K562 (cell line): ENCODE measurements around the gene LHCGR. TPM values are rescaled to one million over a fixed set of nuclear protein-coding genes. Genes with fewer than 3 reads are reported as not detected.

Experiments used
- ATAC-seq: fragments of 200-7000 bp; cut with Tn5 transposase; 3 replicates; pipeline ENCODE4 v1.9.1; 2020; ENCODE audit warnings: moderate library complexity
- BruUV-seq: library from RNA; stranded (reverse); fragments of 400-500 nt; replicated peaks from 2 replicates; lab custom pipeline; 2021; lab: Mats Ljungman, UMichigan
- CTCF ChIA-PET: fragments of 300-600 bp; formaldehyde crosslinking; extraction: SDS; loops from one replicate; lab custom pipeline; 2021; ENCODE audit warnings: low intra/inter-chr PET ratio; lab: Yijun Ruan, JAX
- POLR2A ChIA-PET: fragments of 300-600, 350-650 bp; sonication (Branson Sonifier 250); formaldehyde crosslinking; extraction: SDS; loops from one replicate; lab custom pipeline; 2021; ENCODE audit warnings: antibody characterized with exemption, inconsistent platforms; lab: Yijun Ruan, JAX
- DNase-seq, 4 experiments: peaks; one replicate each; pipeline versions ENCODE4 v3.0.0 to v3.0.0-alpha.2; 2011 to 2018; ENCODE audit warnings: low spot score in 3 of 4, mixed read lengths in 3 of 4; ENCODE audit errors: extremely low read depth in 1 of 4
- FAIRE-seq: peaks from 2 replicates; lab custom pipeline; 2011; peaks lifted over from hg19 to GRCh38; lab: Jason Lieb, UNC
- H2AFZ ChIP-seq: 2 replicates; pipeline ENCODE4 v1.6.0; 2011; ENCODE audit warnings: low read depth, low read length, control low read depth, inconsistent platforms
- H3K27ac ChIP-seq: fragments of 200-600 bp; 3 replicates; pipeline ENCODE4 v1.8.0; 2011; ENCODE audit warnings: low read depth, mild to moderate bottlenecking, control low read depth, inconsistent platforms, low read length, moderate library complexity, mixed read lengths; ENCODE audit errors: extremely low read depth
- H3K27me3 ChIP-seq, 2 experiments: fragments of 300-600 bp in 1 of 2; 2 replicates in 1 of 2; 3 replicates in 1 of 2; pipeline versions ENCODE4 v1.6.0 to v1.8.0; 2011; ENCODE audit warnings: inconsistent platforms in 2 of 2, low read length in 2 of 2, mild to moderate bottlenecking in 1 of 2, mixed read lengths in 1 of 2, moderate library complexity in 1 of 2; ENCODE audit not compliant: control insufficient read depth in 2 of 2, insufficient read depth in 2 of 2
- H3K36me3 ChIP-seq: fragments of 300-600 bp; 3 replicates; pipeline ENCODE4 v1.8.0; 2011; ENCODE audit warnings: mild to moderate bottlenecking, low read length, inconsistent platforms; ENCODE audit not compliant: control insufficient read depth, insufficient read depth
- H3K4me1 ChIP-seq, 2 experiments: fragments of 200-600 bp in 1 of 2; replicated peaks in 1 of 2; 2 replicates in 1 of 2; 3 replicates in 1 of 2; pipeline versions ENCODE4 v1.5.1 to v1.8.0; 2011; ENCODE audit warnings: inconsistent platforms in 2 of 2, low read length in 2 of 2, mild to moderate bottlenecking in 1 of 2, mixed read lengths in 1 of 2, moderate library complexity in 1 of 2; ENCODE audit not compliant: control insufficient read depth in 2 of 2, insufficient read depth in 2 of 2
- H3K4me2 ChIP-seq: 2 replicates; pipeline ENCODE4 v1.6.1; 2011; ENCODE audit warnings: low read length, control low read depth, inconsistent platforms, mixed read lengths; ENCODE audit not compliant: insufficient read depth
- H3K4me3 ChIP-seq: fragments of 200-600 bp; sonication (generic), shearing (Covaris generic); 2 replicates; pipeline ENCODE4 v1.5.1; 2016; ENCODE audit warnings: control low read depth, inconsistent platforms
- H3K79me2 ChIP-seq: fragments of 200-600 bp; 3 replicates; pipeline ENCODE4 v1.8.0; 2011; ENCODE audit warnings: low read length, inconsistent platforms; ENCODE audit not compliant: control insufficient read depth, insufficient read depth
- H3K9ac ChIP-seq, 2 experiments: 2 replicates each; pipeline versions ENCODE4 v1.6.0 to v1.6.1; 2011; ENCODE audit warnings: low read depth in 2 of 2, low read length in 2 of 2, control low read depth in 1 of 2, inconsistent platforms in 1 of 2, mild to moderate bottlenecking in 1 of 2, mixed read lengths in 1 of 2; ENCODE audit not compliant: insufficient read depth in 1 of 2
- H3K9me1 ChIP-seq: one replicate; pipeline ENCODE4 v1.6.0; 2011; ENCODE audit warnings: inconsistent platforms, mild to moderate bottlenecking, low read length, moderate library complexity; ENCODE audit not compliant: control insufficient read depth, insufficient read depth
- H3K9me3 ChIP-seq: replicated peaks from 2 replicates; pipeline ENCODE4 v1.5.1; 2011; ENCODE audit warnings: low read depth, low read length, inconsistent platforms; ENCODE audit not compliant: control insufficient read depth, insufficient read depth
- H4K20me1 ChIP-seq: replicated peaks from 2 replicates; pipeline ENCODE4 v1.6.1; 2011; ENCODE audit warnings: low read length, inconsistent platforms, mixed read lengths; ENCODE audit not compliant: control insufficient read depth, insufficient read depth
- CGGBP1 ChIP-seq: fragments of 250-450 bp; sonication (Bioruptor Pico); IDR thresholded peaks from 2 replicates; pipeline ENCODE4 v1.9.0; 2021; ENCODE audit warnings: mild to moderate bottlenecking
- MEF2D ChIP-seq: conservative IDR thresholded peaks from 2 replicates; pipeline ENCODE4 v1.6.1; 2016; ENCODE audit warnings: low read depth, missing genetic modification characterization, missing compliant biosample characterization
- POLR3A ChIP-seq: IDR thresholded peaks from 2 replicates; pipeline ENCODE4 v1.6.1; 2011; ENCODE audit warnings: borderline replicate concordance, mild to moderate bottlenecking, moderate library complexity; ENCODE audit not compliant: insufficient read length, insufficient read depth; ENCODE audit errors: extremely low read depth
- RHOXF2B ChIP-seq: fragments of 250-450 bp; sonication (Bioruptor Pico); conservative IDR thresholded peaks from 2 replicates; pipeline ENCODE4 v1.5.1; 2021
- SAP30 ChIP-seq: fragments of 200-600 bp; sonication (generic); IDR thresholded peaks from 2 replicates; pipeline ENCODE4 v1.6.1; 2012; ENCODE audit warnings: borderline replicate concordance, low read depth, mild to moderate bottlenecking, moderate library complexity, low read length, control low read depth, inconsistent platforms; ENCODE audit not compliant: insufficient read depth, poor library complexity, severe bottlenecking
- TAF7 ChIP-seq: fragments of 450-650 bp; IDR thresholded peaks from 2 replicates; pipeline ENCODE4 v1.6.1; 2016; ENCODE audit warnings: missing genetic modification characterization, missing compliant biosample characterization
- ZNF280A ChIP-seq: fragments of 450-650 bp; IDR thresholded peaks from 2 replicates; pipeline ENCODE4 v1.6.1; 2018; ENCODE audit warnings: mild to moderate bottlenecking, low read depth; ENCODE audit not compliant: partially characterized antibody
- WGBS: fragments of 100-300 bp; shearing (Covaris generic); methylation state at CpG from one replicate; pipeline ENCODE4 v1.1.6; 2016; ENCODE audit warnings: low coverage, mixed read lengths; ENCODE audit not compliant: insufficient coverage; ENCODE audit errors: missing lambda C conversion rate; 5-methylcytosine and 5-hydroxymethylcytosine counted together
- in situ Hi-C: fragments of 300-500 bp; cut with MboI; formaldehyde crosslinking; loops from 4 replicates; pipeline ENCODE4 v1.15.0; 2018; ENCODE audit warnings: inconsistent platforms, mixed read lengths
- intact Hi-C: fragments of 100-400 bp; cut with micrococcal nuclease; formaldehyde crosslinking; loops from 2 replicates; pipeline ENCODE4 v1.14.2; 2022
- polyA plus RNA-seq, 8 experiments: library from polyadenylated mRNA; depleted of rRNA in 4 of 8; stranded (reverse) in 5 of 8; unstranded in 3 of 8; fragments of >200 nt; fragmentation: Nextera tagmentation in 2 of 8; fragmentation: Illumina TruSeq in 1 of 8; extraction: Ambion mirVana in 2 of 8; extraction: Trizol in 1 of 8; gene quantifications; 2 replicates each; pipeline versions ENCODE4 v1.2.1 to v1.2.3, GENCODE V29; 2011 to 2014; ENCODE audit warnings: inconsistent platforms in 1 of 8, missing spikeins in 1 of 8
- total RNA-seq, 7 experiments: library from RNA; depleted of rRNA in 6 of 7; stranded (reverse); fragments of >200 nt in 6 of 7; fragmentation: Illumina TruSeq in 2 of 7; extraction: Trizol in 2 of 7; gene quantifications; 2 replicates each; pipeline versions ENCODE4 v1.2.1 to v1.2.3, GENCODE V29; 2011 to 2021; ENCODE audit warnings: low replicate concordance in 1 of 7

The LHCGR gene
- total and polyA plus RNA-seq, 9 of the 15 experiments (the other 6 are each of a cell fraction or from before 2014, with no cell fraction given) = not detected

GRCh38 chr2:48738806-48739205 is 16.7 kb downstream of the LHCGR start:
- CTCF ChIA-PET = interaction anchor here (0.6 kb wide), 1 partner anchor 116 kb away, joined by 9 read pairs; no protein-coding TSS in a partner anchor
- no peak overlapping the region for H3K4me3 ChIP-seq

More at GRCh38 chr2:48738806-48739205, 16.7 kb downstream of the LHCGR start:
- Histone ChIP-seq H3K9me3 (no peaks in the 10 kb centered on the region), H3K4me2 (no peak overlapping the region), H3K27ac (no peak overlapping the region), H3K27me3 (no peaks in the 10 kb centered on the region), H2AFZ (no peak overlapping the region), H3K4me1 (no peaks in the 10 kb centered on the region), H3K79me2 (no peaks in the 10 kb centered on the region)
- intact Hi-C loops = no loop called here
- no peak for ATAC-seq
- no TSS peak for BruUV-seq
- in situ Hi-C loops = no loop called here
- TF ChIP-seq SAP30 (no peak), POLR3A (no peak), ZNF280A (no peak), RHOXF2B (CRISPR knock-in tag) (no peak), MEF2D (tag) (no peak), CGGBP1 (no peak), TAF7 (tag) (no peak)
- TF ChIP-seq, all 486 proteins: peak for 0
- DNase-seq = no peak
- no peaks in the 10 kb centered on the region for H3K36me3 ChIP-seq
- H3K9ac ChIP-seq = no peak overlapping the region
- POLR2A ChIA-PET = no interaction called here
- no peaks in the 10 kb centered on the region for H4K20me1 ChIP-seq
- no peak for FAIRE-seq
- no peaks in the 10 kb centered on the region for H3K9me1 ChIP-seq
- WGBS = 0% methylated on average over 2 of the region's 2 CpGs
